ENCODE data around the gene SRRD.

- TF ChIP-seq CTCF (IDR thresholded peaks at IDR 0.05; ENCODE audit: insufficient read depth, low read length, poor library complexity, severe bottlenecking) (no peak), EZH2phosphoT487 (conservative IDR thresholded peaks at IDR 0.05; ENCODE audit: low read length) (no peak)
Observed at GRCh38 chr22:26466196-26466595, 17.5 kb upstream of the SRRD start.

Measured in SU-DHL-6 (cell line).